HFFc6 (cell line): Measurements from ENCODE around the gene ANGPT4. TPM values are rescaled to one million over a fixed set of nuclear protein-coding genes. Genes with fewer than 3 reads are reported as not detected.

ENCODE experiments used
- DNase-seq: peaks from one replicate; pipeline ENCODE4 v3.0.0-alpha.2; 2018
- H3K27ac Mint-ChIP-seq: 2 replicates; pipeline ENCODE4 v1.8.0; 2020; ENCODE audit warnings: mild to moderate bottlenecking, mixed read lengths
- H3K27me3 Mint-ChIP-seq: 2 replicates; pipeline ENCODE4 v1.8.0; 2021; ENCODE audit warnings: mild to moderate bottlenecking, moderate library complexity, mixed read lengths; ENCODE audit not compliant: insufficient read depth
- H3K36me3 Mint-ChIP-seq: 2 replicates; pipeline ENCODE4 v1.8.0; 2021; ENCODE audit warnings: low read depth, mixed read lengths
- H3K4me1 Mint-ChIP-seq: 2 replicates; pipeline ENCODE4 v1.8.0; 2020; ENCODE audit warnings: low read depth, mixed read lengths
- H3K4me3 Mint-ChIP-seq: 2 replicates; pipeline ENCODE4 v1.8.0; 2020; ENCODE audit warnings: mild to moderate bottlenecking, moderate library complexity, mixed read lengths
- H3K9me3 Mint-ChIP-seq: 2 replicates; pipeline ENCODE4 v1.8.0; 2020; ENCODE audit warnings: mild to moderate bottlenecking, mixed read lengths
- total RNA-seq, 6 experiments: library from RNA; stranded (reverse); fragmentation: NEBNext Ultra II Directional; extraction: Animal tissue kit (Norgen Biotek cat#: 25700); gene quantifications; 2 replicates in 1 of 6; 3 replicates in 5 of 6; pipeline ENCODE4 v1.2.3, GENCODE V29; 2021
- TF ChIP-seq, protein P1 (sequence below): fragments of 200-600 bp; sonication (generic); IDR thresholded peaks from 2 replicates; pipeline ENCODE4 v1.5.0; 2021; ENCODE audit warnings: antibody characterized with exemption, mild to moderate bottlenecking

ANGPT4 gene
- total RNA-seq, 6 experiments from 2014 or later: not detected

DNA sequence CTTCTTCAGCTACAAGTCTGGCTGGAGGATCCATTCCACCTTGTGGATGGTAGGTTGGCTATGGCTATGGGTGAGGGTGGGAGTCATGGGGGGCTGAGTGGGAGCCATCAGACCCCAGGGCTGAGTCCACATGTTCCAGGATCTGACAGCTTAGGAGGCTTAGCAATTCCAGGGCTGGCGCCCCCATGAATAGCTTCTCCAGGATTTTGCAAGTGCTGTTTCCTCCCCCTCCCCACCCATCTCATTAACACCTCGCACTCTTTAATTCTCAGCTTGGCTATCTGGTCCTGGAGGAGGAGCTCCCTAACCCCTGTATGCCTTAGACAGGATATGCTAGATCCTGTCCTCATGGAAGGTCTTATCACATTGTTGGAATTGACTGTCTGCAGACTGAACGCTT, 39.0 kb upstream of the ANGPT4 start:
- no peaks in the 10 kb centered on the region for H3K36me3 Mint-ChIP-seq
- no peaks in the 10 kb centered on the region for H3K9me3 Mint-ChIP-seq
- no peak overlapping the region for H3K4me3 Mint-ChIP-seq
- no peak overlapping the region for H3K27ac Mint-ChIP-seq
- peaks cover 29% of the 10 kb centered on the region for H3K27me3 Mint-ChIP-seq
- H3K4me1 Mint-ChIP-seq: no peaks in the 10 kb centered on the region
- TF ChIP-seq, protein P1, sequence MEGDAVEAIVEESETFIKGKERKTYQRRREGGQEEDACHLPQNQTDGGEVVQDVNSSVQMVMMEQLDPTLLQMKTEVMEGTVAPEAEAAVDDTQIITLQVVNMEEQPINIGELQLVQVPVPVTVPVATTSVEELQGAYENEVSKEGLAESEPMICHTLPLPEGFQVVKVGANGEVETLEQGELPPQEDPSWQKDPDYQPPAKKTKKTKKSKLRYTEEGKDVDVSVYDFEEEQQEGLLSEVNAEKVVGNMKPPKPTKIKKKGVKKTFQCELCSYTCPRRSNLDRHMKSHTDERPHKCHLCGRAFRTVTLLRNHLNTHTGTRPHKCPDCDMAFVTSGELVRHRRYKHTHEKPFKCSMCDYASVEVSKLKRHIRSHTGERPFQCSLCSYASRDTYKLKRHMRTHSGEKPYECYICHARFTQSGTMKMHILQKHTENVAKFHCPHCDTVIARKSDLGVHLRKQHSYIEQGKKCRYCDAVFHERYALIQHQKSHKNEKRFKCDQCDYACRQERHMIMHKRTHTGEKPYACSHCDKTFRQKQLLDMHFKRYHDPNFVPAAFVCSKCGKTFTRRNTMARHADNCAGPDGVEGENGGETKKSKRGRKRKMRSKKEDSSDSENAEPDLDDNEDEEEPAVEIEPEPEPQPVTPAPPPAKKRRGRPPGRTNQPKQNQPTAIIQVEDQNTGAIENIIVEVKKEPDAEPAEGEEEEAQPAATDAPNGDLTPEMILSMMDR: no peak
- DNase-seq: no peak

DNA sequence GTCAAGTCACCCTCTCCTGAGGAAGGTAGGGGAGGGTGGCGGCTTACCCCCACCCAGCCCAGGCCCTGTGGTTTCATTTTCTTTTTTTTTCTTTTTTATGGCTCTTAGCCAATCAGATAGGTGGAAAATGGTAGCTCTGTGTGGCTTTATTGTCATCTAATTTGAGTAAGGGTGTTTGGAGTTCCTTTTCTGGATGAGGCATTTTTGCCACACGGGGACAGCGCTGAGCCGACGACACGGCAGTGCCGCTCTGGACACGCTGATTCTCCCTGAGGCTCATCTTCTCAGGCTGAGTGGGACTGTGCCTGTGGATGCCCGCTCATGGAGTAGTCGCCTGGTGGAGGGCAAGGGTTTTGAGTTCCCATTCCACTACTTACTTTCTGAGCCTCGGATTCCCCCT, 37.6 kb upstream of the ANGPT4 start:
- no peak overlapping the region for H3K4me3 Mint-ChIP-seq
- peaks cover 27% of the 10 kb centered on the region for H3K27me3 Mint-ChIP-seq
- no peaks in the 10 kb centered on the region for H3K9me3 Mint-ChIP-seq
- H3K4me1 Mint-ChIP-seq: no peaks in the 10 kb centered on the region
- TF ChIP-seq, protein P1: peak; percentile 67
- no peaks in the 10 kb centered on the region for H3K36me3 Mint-ChIP-seq
- peak; percentile 9 for DNase-seq
- no peak overlapping the region for H3K27ac Mint-ChIP-seq

DNA sequence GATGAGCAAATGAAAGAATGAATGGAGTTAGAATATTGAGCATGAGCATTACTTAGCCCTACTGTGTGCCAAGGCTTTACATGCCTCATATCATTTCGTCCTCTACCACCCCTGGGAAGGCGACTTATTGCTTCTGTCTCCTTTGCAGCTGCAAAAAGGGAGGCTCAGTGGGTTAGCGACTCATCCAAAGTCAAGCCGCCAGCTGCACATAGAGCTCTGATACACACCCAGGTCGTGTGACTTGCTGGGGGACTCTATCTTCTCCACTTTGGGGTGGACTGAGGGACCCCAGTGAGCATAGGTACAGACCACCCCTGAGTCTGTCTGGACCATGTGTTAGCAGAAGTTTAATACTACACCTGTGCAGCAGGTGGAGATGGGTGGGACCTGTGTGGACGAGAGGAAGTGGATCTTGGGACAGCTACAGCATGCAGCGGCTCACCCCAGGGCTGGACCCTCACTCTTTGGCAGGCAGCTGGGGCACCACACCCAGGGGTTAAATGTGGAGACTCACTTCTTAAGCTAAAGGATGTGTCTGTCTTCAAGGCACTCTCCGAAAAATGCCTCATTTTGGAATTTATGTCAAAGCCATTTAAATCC, 36.2 kb upstream of the ANGPT4 start:
- DNase-seq: no peak
- TF ChIP-seq, protein P1: no peak
- H3K27ac Mint-ChIP-seq: no peak overlapping the region

DNA sequence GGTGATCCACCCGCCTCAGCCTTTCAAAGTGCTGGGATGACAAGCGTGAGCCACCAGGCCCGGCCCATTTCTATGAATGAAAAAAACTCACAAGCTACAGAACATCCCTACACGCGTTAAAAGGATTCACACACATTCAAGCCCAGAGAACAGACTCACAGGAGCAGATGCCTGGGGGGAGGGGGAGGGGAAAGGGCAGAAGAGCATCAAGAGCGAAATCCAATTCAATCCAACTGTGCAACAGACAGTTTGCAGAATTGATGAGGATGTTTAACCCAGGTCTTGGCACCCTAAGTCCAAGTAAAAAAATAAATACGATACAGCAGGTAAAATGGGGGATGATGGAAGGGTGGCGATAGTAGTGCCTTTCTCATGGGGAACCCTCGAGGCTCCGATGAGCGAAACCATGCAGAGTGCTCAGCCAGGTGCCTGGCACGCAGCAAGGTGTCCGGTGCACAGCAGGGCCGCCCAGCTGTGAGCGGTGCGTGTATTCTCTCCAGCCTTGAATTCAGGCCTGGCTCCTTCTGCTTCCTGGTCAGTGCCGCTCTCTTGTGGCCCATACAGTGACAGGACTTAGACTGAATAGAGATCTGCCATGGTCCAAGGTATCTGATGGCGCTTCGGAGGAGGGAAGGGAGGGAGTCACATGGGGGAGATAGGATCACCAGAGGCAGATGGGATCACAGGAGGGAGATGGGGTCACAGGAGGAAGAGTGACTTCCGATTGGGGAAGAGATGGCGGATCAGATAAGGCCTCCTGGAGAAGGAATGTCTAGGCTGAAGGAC, 35.4 kb upstream of the ANGPT4 start:
- H3K36me3 Mint-ChIP-seq: no peaks in the 10 kb centered on the region
- no peaks in the 10 kb centered on the region for H3K4me1 Mint-ChIP-seq
- peaks cover 26% of the 10 kb centered on the region for H3K27me3 Mint-ChIP-seq
- DNase-seq: no peak
- H3K27ac Mint-ChIP-seq: no peak overlapping the region
- no peak overlapping the region for H3K4me3 Mint-ChIP-seq
- no peaks in the 10 kb centered on the region for H3K9me3 Mint-ChIP-seq
- TF ChIP-seq, protein P1: no peak

More for the DNA sequence above, 36.2 kb upstream of the ANGPT4 start:
- no peak overlapping the region for H3K4me3 Mint-ChIP-seq
- H3K27me3 Mint-ChIP-seq: peaks cover 26% of the 10 kb centered on the region
- H3K4me1 Mint-ChIP-seq: no peaks in the 10 kb centered on the region
- H3K9me3 Mint-ChIP-seq: no peaks in the 10 kb centered on the region
- H3K36me3 Mint-ChIP-seq: no peaks in the 10 kb centered on the region

DNA sequence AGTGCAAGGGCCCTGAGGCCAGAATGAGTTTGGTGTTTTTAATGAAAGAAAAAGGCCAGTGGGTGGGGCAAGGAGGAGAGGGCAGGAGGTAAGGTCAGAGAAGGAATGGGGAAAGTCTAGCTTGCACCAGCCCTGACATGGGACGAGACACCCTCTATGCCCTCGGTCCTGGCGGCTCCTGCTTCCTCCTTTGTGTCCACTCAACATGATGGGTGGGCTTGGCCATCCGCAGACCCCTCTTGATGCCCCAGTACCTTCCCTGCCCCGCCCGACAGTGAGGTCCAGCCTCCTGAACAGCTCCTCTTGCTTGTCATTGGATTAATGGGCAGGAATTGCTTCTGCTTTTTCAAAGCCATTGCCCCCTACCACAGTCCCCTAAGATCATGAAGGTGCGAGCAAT, 33.6 kb upstream of the ANGPT4 start:
- no peak overlapping the region for H3K4me3 Mint-ChIP-seq

More for the DNA sequence above, 33.6 kb upstream of the ANGPT4 start:
- H3K27me3 Mint-ChIP-seq: peaks cover 30% of the 10 kb centered on the region
- H3K27ac Mint-ChIP-seq: no peak overlapping the region
- TF ChIP-seq, protein P1: no peak
- H3K36me3 Mint-ChIP-seq: no peaks in the 10 kb centered on the region
- DNase-seq: no peak
- H3K4me1 Mint-ChIP-seq: no peaks in the 10 kb centered on the region
- H3K9me3 Mint-ChIP-seq: no peaks in the 10 kb centered on the region
